Renal pelvis (tissue), 4 donors: ENCODE results near the gene MAML3. TPM values are rescaled to one million over a fixed set of nuclear protein-coding genes. Genes with fewer than 3 reads are reported as not detected.

ENCODE experiments used
- DNase-seq: peaks from one replicate; pipeline ENCODE4 v3.0.0-alpha.2; 2013
- polyA plus RNA-seq, 3 donors: library from polyadenylated mRNA; unstranded; fragments of 120-200 nt; gene quantifications; one replicate each; pipeline ENCODE4 v1.2.1, GENCODE V29; 2013; ENCODE audit not compliant: insufficient read length in 3 of 3

Gene MAML3
- polyA plus RNA-seq, 3 donors: 17.5 to 20.3 (median 17.6) TPM

GRCh38 chr4:139901531-139902320 lies 252.3 kb downstream of the MAML3 start:
- peak; percentile 38 for DNase-seq

- DNase-seq: no peak
Observed at GRCh38 chr4:139900964-139901376, 253.0 kb downstream of the MAML3 start.

GRCh38 chr4:139899346-139899745 lies 254.6 kb downstream of the MAML3 start:
- DNase-seq: no peak

GRCh38 chr4:139898293-139898692 lies 255.7 kb downstream of the MAML3 start:
- no peak for DNase-seq

- no peak for DNase-seq
Observed at GRCh38 chr4:139896091-139896604, 257.8 kb downstream of the MAML3 start.

GRCh38 chr4:139893801-139894200 lies 260.2 kb downstream of the MAML3 start:
- DNase-seq: peak; percentile 50

- no peak for DNase-seq
Observed at GRCh38 chr4:139892973-139893736, 260.8 kb downstream of the MAML3 start.

GRCh38 chr4:139890816-139891215 lies 263.2 kb downstream of the MAML3 start:
- DNase-seq: no peak

- DNase-seq: no peak
Observed at GRCh38 chr4:139889901-139890300, 264.1 kb downstream of the MAML3 start.

- no peak for DNase-seq
Observed at GRCh38 chr4:139889264-139889663, 264.7 kb downstream of the MAML3 start.

- DNase-seq: no peak
Observed at GRCh38 chr4:139887962-139888735, 265.8 kb downstream of the MAML3 start.

- no peak for DNase-seq
Observed at GRCh38 chr4:139887376-139887802, 266.6 kb downstream of the MAML3 start.

- no peak for DNase-seq
Observed at GRCh38 chr4:139886798-139887197, 267.2 kb downstream of the MAML3 start.

- no peak for DNase-seq
Observed at GRCh38 chr4:139884438-139884837, 269.5 kb downstream of the MAML3 start.

GRCh38 chr4:139880841-139881240 lies 273.1 kb downstream of the MAML3 start:
- DNase-seq: no peak

GRCh38 chr4:139878050-139878449 lies 275.9 kb downstream of the MAML3 start:
- DNase-seq: no peak

- DNase-seq: no peak
Observed at GRCh38 chr4:139876337-139876941, 277.5 kb downstream of the MAML3 start.

GRCh38 chr4:139875411-139875825 lies 278.6 kb downstream of the MAML3 start:
- DNase-seq: peak; percentile 78

- DNase-seq: no peak
Observed at GRCh38 chr4:139873111-139873860, 280.7 kb downstream of the MAML3 start.

- DNase-seq: no peak
Observed at GRCh38 chr4:139872274-139872673, 281.7 kb downstream of the MAML3 start.

GRCh38 chr4:139869810-139870209 lies 284.2 kb downstream of the MAML3 start:
- no peak for DNase-seq
